Thoracic aorta (tissue), 2 donors: ENCODE data around the gene THTPA. TPM values are rescaled to one million over a fixed set of nuclear protein-coding genes. Genes with fewer than 3 reads are reported as not detected.

Source experiments
- ATAC-seq: fragments of 150-250 bp; one replicate; pipeline ENCODE4 v1.8.0; 2017; ENCODE audit warnings: low read depth; ENCODE audit not compliant: insufficient number of reproducible peaks, low FRiP score
- DNase-seq: peaks from one replicate; pipeline ENCODE4 v3.0.0-alpha.2; 2020; ENCODE audit warnings: low spot score
- H3K27ac ChIP-seq, 2 donors: fragments of 200-600 bp; sonication (generic); 1 replicate in 1 of 2; 2 replicates in 1 of 2; pipeline ENCODE4 v1.5.1; 2016; ENCODE audit warnings: mild to moderate bottlenecking in 2 of 2, moderate library complexity in 2 of 2
- H3K27me3 ChIP-seq: fragments of 200-600 bp; sonication (generic); replicated peaks from 2 replicates; pipeline ENCODE4 v1.6.0; 2016; ENCODE audit warnings: mild to moderate bottlenecking; ENCODE audit not compliant: insufficient read depth
- H3K36me3 ChIP-seq: fragments of 200-600 bp; sonication (generic); one replicate; pipeline ENCODE4 v1.5.1; 2016
- H3K4me1 ChIP-seq, 2 donors: fragments of 200-600 bp; sonication (generic); 1 replicate in 1 of 2; 2 replicates in 1 of 2; pipeline versions ENCODE4 v1.5.1 to v1.6.0; 2016; ENCODE audit warnings: low read depth in 2 of 2, mild to moderate bottlenecking in 1 of 2; ENCODE audit not compliant: control insufficient read depth in 1 of 2
- H3K4me3 ChIP-seq: fragments of 200-600 bp; sonication (generic); 2 replicates; pipeline ENCODE4 v1.5.1; 2016; ENCODE audit warnings: mild to moderate bottlenecking
- H3K9me3 ChIP-seq: fragments of 200-600 bp; sonication (generic); 2 replicates; pipeline ENCODE4 v1.5.1; 2016
- CTCF ChIP-seq: fragments of 200-600 bp; sonication (generic); IDR thresholded peaks from one replicate; pipeline ENCODE4 v1.5.1; 2019; ENCODE audit warnings: antibody characterized with exemption
- total RNA-seq, 2 donors: library from RNA; depleted of rRNA; stranded (reverse); fragments of >200 nt; gene quantifications; one replicate each; pipeline versions ENCODE4 v1.1.0 to v1.2.3, GENCODE V29; 2016

THTPA gene
- total RNA-seq, 2 donors from 2014 or later, result 17.8 to 30.9 TPM

- Histone ChIP-seq H3K9me3 (no peaks in the 10 kb centered on the region), H3K36me3 (peaks cover 6% of the 10 kb centered on the region), H3K27ac (peak overlapping the region; percentile 93 to 97), H3K27me3 (no peaks in the 10 kb centered on the region), H3K4me3 (peak overlapping the region; percentile 99), H3K4me1 (peaks cover 9 to 28% of the 10 kb centered on the region in 2 donors)
- no peak for ATAC-seq
- no peak for TF ChIP-seq CTCF
- DNase-seq, result no peak
These were observed 564 bp upstream of the THTPA start for GRCh38 chr14:23555533-23555881.

GRCh38 chr14:23556700-23557440, 799 bp downstream of the THTPA start:
- H3K27me3 ChIP-seq, result no peaks in the 10 kb centered on the region
- peak overlapping the region; percentile 93 to 97 for H3K27ac ChIP-seq
- H3K9me3 ChIP-seq, result no peaks in the 10 kb centered on the region
- peaks cover 9 to 23% of the 10 kb centered on the region in 2 donors for H3K4me1 ChIP-seq
- DNase-seq (no peak), ATAC-seq (no peak)
- H3K4me3 ChIP-seq, result peak overlapping the region; percentile 99
- no peak for TF ChIP-seq CTCF
- peaks cover 6% of the 10 kb centered on the region for H3K36me3 ChIP-seq

DNA sequence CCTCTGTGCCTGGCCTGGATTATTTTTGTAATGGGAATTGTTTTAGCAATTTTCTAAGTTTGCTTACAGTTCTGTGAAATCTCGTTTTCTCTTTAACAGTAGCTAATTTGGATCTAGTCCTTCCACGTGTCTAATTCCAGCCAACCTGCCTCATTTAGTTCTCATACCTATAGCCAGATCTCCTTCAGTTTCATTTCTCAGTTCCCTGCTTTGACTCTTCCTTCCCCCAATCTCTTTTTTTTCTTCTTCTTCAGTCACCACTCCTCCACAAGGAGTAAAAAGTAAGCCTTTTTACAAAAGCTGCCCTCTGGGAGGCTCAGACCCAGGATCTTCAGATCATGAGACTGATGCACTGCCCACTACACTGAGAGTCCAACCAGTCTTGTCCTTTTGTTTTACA, 1.4 kb downstream of the THTPA start:
- DNase-seq (no peak), ATAC-seq (no peak)
- H3K27me3 ChIP-seq, result no peaks in the 10 kb centered on the region
- H3K4me1 ChIP-seq, result peaks cover 9 to 20% of the 10 kb centered on the region in 2 donors
- no peaks in the 10 kb centered on the region for H3K9me3 ChIP-seq
- H3K4me3 ChIP-seq, result no peak overlapping the region
- no peak overlapping the region for H3K27ac ChIP-seq
- peaks cover 6% of the 10 kb centered on the region for H3K36me3 ChIP-seq
- no peak for TF ChIP-seq CTCF

- H3K27me3 ChIP-seq, result no peaks in the 10 kb centered on the region
These were observed 1.9 kb downstream of the THTPA start for GRCh38 chr14:23557946-23558345.

More at GRCh38 chr14:23557946-23558345, 1.9 kb downstream of the THTPA start:
- Histone ChIP-seq H3K4me3 (no peak overlapping the region), H3K4me1 (peaks cover 9 to 20% of the 10 kb centered on the region in 2 donors), H3K27ac (no peak overlapping the region), H3K9me3 (no peaks in the 10 kb centered on the region), H3K36me3 (peaks cover 6% of the 10 kb centered on the region)
- DNase-seq (no peak), ATAC-seq (no peak)
- no peak for TF ChIP-seq CTCF
